Testis (tissue), 2 donors: ENCODE data around the gene DUXA.

ENCODE experiments used
- CTCF ChIP-seq, 3 experiments: fragments of 450-650 bp in 2 of 3; fragments of 200-600 bp in 1 of 3; sonication (generic) in 1 of 3; IDR thresholded peaks; one replicate each; pipeline ENCODE4 v1.5.1; 2016 to 2019; ENCODE audit warnings: antibody characterized with exemption in 3 of 3, mild to moderate bottlenecking in 2 of 3, moderate library complexity in 1 of 3
- POLR2A ChIP-seq: fragments of 450-650 bp; IDR thresholded peaks from one replicate; pipeline ENCODE4 v1.6.1; 2017; ENCODE audit warnings: antibody characterized with exemption, mild to moderate bottlenecking, moderate library complexity

GRCh38 chr19:57171551-57172081 is 4.3 kb upstream of the DUXA start:
- TF ChIP-seq CTCF (IDR thresholded peaks at IDR 0.05) (no peak), POLR2A (no peak)
